Measurements from ENCODE around the gene ORAI3.

- TF ChIP-seq MAX (IDR thresholded peaks at IDR 0.05; ENCODE audit: low read depth) (no peak), FOXM1 (IDR thresholded peaks at IDR 0.05; ENCODE audit: low read depth) (no peak), TEAD4 (IDR thresholded peaks at IDR 0.05; ENCODE audit: borderline replicate concordance, insufficient read depth) (no peak), EP300 (IDR thresholded peaks at IDR 0.05; ENCODE audit: borderline replicate concordance in 1 of 2, low read depth in 1 of 2, low read length in 1 of 2) (no peak), RAD21 (IDR thresholded peaks at IDR 0.05; ENCODE audit: low read length) (no peak), EZH2phosphoT487 (IDR thresholded peaks at IDR 0.05; ENCODE audit: borderline replicate concordance, low read depth) (no peak), USF2 (IDR thresholded peaks at IDR 0.05; ENCODE audit: borderline replicate concordance, low read depth, low read length) (no peak), POLR2AphosphoS5 (IDR thresholded peaks at IDR 0.05; ENCODE audit: low read depth, low read length) (no peak), NFIC (IDR thresholded peaks at IDR 0.05; ENCODE audit: borderline replicate concordance) (no peak), SIN3A (IDR thresholded peaks at IDR 0.05; ENCODE audit: borderline replicate concordance, low read depth, low read length) (no peak), JUND (IDR thresholded peaks at IDR 0.05) (no peak), IRF3 (IDR thresholded peaks at IDR 0.05; ENCODE audit: low read depth, low read length) (no peak)
- TF ChIP-seq, protein P1, sequence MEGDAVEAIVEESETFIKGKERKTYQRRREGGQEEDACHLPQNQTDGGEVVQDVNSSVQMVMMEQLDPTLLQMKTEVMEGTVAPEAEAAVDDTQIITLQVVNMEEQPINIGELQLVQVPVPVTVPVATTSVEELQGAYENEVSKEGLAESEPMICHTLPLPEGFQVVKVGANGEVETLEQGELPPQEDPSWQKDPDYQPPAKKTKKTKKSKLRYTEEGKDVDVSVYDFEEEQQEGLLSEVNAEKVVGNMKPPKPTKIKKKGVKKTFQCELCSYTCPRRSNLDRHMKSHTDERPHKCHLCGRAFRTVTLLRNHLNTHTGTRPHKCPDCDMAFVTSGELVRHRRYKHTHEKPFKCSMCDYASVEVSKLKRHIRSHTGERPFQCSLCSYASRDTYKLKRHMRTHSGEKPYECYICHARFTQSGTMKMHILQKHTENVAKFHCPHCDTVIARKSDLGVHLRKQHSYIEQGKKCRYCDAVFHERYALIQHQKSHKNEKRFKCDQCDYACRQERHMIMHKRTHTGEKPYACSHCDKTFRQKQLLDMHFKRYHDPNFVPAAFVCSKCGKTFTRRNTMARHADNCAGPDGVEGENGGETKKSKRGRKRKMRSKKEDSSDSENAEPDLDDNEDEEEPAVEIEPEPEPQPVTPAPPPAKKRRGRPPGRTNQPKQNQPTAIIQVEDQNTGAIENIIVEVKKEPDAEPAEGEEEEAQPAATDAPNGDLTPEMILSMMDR (IDR thresholded peaks at IDR 0.05), result no peak
These were observed 31.1 kb downstream of the ORAI3 start for GRCh38 chr16:30980023-30980371.
